ENCODE measurements around the gene LCMT2.
A peak's percentile ranks its signal among the peaks of the same experiment; 100 is the strongest.

Gene LCMT2, protein sequence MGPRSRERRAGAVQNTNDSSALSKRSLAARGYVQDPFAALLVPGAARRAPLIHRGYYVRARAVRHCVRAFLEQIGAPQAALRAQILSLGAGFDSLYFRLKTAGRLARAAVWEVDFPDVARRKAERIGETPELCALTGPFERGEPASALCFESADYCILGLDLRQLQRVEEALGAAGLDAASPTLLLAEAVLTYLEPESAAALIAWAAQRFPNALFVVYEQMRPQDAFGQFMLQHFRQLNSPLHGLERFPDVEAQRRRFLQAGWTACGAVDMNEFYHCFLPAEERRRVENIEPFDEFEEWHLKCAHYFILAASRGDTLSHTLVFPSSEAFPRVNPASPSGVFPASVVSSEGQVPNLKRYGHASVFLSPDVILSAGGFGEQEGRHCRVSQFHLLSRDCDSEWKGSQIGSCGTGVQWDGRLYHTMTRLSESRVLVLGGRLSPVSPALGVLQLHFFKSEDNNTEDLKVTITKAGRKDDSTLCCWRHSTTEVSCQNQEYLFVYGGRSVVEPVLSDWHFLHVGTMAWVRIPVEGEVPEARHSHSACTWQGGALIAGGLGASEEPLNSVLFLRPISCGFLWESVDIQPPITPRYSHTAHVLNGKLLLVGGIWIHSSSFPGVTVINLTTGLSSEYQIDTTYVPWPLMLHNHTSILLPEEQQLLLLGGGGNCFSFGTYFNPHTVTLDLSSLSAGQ

DNA sequence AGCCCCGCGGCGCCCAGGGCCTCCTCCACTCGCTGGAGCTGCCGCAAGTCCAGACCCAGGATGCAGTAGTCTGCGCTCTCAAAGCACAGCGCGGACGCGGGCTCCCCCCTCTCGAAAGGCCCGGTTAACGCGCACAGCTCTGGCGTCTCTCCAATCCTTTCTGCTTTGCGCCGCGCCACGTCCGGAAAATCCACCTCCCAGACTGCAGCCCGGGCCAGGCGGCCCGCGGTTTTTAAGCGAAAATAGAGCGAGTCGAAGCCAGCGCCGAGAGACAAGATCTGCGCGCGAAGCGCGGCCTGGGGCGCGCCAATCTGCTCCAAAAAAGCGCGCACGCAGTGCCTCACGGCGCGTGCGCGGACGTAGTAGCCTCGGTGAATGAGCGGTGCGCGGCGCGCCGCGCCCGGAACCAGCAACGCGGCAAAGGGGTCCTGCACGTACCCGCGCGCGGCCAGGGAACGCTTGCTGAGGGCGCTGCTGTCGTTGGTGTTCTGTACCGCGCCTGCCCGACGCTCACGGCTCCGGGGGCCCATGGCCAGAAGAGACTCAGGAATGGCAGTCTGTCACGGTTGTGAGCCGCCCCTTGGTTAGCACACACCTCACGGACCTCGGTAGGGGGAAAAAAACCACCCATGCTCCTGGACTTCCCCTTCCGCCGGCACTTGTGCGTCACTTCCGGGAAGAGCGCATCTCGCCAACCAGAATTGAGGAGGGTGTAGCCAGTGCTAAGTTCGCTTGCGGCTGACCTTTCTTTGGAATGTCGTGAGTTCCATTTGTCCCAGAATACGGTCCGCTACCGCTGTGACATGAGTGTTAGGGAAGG is at the start of gene LCMT2:
TSS of gene LCMT2 (minus strand) at position 614 of the 820 bp plus-strand sequence. CDS start at position 530, 84 bp downstream.
- DNase-seq (ENCODE audit: low read depth, low spot score) = peak; percentile 83

DNA sequence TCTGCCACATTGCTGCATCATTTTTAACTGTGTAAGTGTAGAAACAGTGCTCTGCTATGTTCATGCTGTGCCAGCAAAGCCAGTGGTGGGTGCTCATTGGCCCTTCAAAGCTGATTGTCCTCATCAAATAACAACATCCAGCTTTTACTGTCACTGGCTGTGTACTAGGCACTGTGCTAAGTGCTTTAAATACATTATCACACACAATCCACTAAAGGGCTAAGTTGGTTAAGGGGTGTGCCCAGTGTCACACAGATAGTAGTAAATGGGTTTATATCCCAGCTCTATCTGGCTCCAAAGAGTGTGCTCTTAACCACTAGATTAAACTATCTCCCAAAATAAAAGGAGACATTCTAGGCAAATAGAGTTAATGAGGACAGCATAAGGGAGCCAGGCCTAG is 48.2 kb upstream of the LCMT2 start:
- no peak for DNase-seq (ENCODE audit: low read depth, low spot score)

DNA sequence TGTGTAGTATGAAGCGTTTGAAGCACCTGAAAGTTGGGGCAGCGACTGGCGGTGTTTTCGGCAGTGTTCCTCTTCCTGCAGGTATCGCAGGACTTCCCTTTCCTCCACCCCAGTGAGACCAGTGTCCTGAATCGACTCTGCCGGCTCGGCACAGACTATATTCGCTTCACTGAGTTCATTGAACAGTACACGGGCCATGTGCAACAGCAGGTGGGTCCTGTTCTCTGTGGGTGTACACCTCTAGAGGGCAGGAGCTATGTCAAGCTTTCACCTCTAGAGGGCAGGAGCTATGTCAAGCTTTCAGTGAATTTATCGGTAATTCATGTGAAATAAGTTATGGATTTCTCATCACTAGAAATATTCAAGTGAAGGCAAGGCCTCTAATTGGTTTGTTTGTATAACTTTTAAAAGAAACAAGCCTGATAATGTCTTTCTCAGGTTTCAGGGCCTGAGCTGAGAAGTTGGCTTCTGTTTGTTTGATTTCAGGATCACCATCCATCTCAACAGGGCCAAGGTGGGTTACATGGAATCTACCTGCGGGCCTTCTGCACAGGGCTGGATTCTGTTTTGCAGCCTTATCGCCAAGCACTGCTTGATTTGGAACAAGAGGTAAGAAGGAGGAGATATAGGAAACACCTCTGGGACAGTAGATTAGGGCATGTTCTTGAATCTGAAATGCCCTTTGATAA is 45.8 kb upstream of the LCMT2 start:
- no peak for DNase-seq (ENCODE audit: low read depth, low spot score)

DNA sequence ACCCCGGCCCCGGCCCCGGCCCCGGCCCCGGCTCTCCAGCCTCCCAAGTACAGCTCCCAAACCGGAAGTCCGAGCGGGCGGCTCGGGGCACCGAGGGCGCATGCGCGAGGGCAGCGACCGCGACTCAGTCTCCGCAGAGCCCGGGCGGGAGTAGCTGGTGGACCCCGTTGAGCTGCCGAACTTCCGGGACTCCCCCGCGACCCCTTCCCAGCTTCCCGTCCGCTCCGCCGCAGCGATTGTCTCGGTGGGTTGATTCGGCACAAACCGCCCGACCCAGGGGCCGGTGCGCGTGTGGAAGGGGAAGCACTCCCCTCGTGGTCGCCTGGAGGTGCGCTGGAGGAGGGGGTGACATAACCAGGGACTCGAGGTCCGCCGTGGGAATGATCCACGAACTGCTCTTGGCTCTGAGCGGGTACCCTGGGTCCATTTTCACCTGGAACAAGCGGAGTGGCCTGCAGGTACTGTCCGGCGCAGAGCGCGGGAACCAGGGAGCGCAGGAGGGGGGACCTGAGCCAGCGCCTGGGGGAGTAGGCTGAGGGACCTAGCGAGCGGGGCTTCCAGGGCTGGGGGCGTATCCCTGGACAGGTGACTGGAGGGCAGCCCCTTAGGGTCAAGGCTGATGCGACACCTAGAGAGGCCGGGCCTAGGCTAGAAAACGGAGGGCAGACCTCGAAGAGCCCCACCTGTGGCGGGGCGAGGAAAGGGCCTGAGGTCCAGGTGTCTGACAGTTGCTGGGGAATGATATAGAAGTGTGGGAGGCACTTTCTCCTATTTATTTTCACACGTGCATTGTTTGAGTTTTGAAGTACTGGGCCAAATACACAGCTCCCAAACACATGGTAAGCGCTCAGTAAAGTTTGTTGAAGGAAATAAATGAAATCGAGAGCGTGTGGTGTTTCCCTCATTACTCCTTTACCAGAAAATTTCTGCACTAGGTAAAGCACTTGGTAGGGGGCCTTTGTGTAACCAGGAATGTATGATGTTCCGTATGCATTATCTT is 40.9 kb upstream of the LCMT2 start, which contains the start of the genes TUBGCP4 and ZSCAN29:
TSS of gene TUBGCP4 (plus strand) at position 127 of the 1,000 bp plus-strand sequence. CDS start at position 381, 254 bp downstream.
TSS of gene ZSCAN29 (minus strand) at position 69 of the 1,000 bp plus-strand sequence. CDS start 1,130 bp downstream, outside the sequence.
- DNase-seq (ENCODE audit: low read depth, low spot score) = no peak

DNA sequence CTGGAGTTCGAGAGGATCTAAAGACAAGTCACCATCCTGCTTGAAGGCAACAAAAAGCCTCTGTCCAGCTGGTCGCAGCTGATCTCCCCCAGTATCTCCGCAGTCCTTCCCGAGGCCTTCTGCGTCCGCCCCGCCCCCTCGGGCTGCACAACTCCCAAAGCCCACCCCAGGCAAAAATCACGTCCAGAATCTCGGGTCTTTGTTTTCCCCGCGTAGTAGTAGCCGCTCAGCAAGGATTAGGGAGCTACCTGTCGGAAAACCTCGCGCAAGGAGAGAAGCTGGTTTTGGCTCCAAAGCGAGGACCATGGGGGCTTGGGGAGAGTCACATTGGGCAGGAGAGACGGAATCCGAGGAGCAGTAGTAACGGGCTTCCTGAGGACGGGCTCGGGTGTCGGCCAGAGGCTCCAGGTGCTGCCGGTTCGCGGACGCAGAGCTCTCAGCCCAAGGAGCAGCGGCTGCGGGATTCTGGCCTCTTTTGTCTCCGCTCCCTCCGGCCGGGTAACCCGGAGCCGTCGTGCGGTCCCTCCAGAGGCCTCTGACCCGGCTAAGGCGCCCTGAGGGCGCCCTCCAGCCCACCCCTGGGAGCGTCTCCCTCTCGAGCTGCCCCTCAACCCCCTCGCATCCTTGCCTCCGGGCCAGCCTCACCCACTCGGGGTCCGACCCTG is 40.1 kb upstream of the LCMT2 start:
- DNase-seq (ENCODE audit: low read depth, low spot score) = no peak

DNA sequence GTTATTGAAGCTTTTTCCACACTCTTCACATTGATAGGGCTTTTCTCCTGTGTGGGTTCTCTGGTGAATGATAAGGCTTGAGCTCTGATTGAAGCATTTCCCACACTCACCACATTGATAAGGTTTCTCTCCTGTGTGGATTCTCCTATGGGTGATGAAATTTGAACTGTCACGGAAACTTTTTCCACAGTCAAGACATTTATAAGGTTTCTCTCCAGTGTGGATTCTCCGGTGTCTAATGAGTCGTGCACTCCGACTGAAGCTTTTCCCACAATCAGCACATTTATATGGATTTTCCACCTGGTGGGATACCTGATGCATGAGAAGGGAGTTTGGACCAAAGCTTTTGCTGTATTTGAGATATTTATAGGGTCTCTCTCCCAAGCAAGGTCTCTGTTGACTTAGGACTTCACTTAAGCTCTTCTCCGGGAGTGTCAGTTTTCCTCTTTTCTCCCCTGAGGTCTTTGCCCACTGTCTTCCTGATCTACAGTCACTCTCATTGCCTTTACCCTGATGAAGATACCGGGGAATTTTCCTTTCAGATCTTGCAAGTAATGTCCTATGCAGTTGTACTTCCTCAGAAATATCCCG is 31.0 kb upstream of the LCMT2 start:
- DNase-seq (ENCODE audit: low read depth, low spot score) = no peak

DNA sequence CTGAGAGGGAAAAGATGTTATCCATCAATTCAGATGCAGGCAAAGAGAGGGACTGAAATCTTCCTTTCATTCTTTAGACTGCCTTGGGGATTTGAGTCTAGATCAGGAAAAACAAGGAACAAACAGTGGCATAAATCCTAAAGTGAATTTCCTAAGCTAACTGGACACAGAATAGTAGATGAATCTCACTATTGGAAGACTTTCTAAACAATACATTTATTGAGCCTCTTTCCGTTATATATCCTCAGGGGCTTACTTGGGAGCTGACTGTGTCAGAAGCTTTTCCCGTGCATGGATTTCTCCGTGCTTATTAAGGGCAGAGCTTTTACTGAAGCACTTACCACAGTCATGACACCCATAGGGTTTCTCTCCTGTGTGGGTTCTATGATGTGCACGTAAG is 30.4 kb upstream of the LCMT2 start:
- DNase-seq (ENCODE audit: low read depth, low spot score) = no peak

DNA sequence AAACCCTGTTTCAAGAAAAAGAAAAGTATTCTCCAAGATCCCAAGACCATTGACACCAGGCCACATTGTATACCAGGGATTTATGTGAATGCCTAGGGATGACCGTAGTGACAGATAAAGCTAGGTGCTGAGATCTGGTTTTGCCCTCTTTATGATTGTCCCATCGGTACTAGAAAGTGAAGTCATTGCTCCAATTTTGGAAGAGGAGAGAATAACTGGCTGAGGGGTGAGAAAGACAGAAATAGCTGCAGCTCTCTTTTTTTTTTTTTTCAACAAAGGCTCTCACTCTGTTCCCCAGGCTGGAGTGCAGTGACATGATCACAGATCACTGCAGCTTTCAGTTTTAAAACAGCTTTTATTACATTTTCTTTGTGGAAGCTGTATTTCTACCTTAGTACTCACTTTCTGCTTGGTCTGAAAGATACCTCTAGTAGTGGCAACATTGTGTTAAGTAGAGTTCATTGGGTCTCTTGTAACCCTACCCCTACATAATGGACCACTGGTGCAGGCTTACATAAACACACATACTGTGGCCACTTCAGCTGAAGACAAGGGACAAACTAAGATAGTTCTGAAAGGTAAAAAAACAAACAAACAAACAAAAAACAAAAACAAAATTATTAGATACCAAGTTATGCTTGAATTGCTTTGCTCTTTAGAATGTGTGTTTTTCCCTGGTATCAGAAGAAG is 22.5 kb upstream of the LCMT2 start:
- DNase-seq (ENCODE audit: low read depth, low spot score) = no peak

DNA sequence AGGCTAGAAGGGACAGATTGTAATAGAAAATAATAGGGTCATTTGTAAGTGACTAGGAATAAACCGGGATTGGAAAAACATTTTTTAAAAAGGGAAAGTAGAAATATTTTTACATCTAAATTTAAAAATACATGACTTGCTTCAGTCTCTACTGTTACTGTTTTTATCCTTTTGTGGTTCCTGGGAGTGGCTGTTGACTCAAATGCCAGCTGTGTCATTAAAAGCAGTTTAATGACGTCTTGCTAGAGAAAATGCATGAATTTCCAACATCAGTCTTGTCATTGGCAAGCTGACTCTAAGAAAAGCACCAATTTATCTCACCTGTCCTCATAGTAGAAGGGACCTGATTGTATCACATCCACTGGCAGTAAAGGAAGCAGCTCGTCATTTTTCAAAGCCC is 16.7 kb upstream of the LCMT2 start:
- no peak for DNase-seq (ENCODE audit: low read depth, low spot score)

DNA sequence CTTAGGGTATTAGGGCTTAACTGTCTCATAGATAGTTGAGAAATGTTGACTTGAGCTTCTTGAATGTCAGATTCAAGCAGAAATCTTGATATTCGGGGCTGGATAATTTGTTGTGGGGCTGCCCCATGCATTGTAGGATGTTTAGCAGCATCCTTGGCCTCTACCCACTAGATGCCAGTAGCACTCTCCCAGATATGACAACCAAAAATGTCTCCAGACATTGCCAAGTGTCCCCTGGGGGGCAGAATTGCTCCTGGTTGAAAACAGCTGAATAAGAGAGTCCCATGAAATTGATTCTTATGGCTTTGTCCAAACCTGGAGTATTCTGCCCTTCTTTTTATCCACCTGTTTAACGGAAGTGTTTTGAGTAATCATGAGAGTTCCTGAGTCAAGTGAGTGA is 15.9 kb upstream of the LCMT2 start:
- DNase-seq (ENCODE audit: low read depth, low spot score) = no peak

DNA sequence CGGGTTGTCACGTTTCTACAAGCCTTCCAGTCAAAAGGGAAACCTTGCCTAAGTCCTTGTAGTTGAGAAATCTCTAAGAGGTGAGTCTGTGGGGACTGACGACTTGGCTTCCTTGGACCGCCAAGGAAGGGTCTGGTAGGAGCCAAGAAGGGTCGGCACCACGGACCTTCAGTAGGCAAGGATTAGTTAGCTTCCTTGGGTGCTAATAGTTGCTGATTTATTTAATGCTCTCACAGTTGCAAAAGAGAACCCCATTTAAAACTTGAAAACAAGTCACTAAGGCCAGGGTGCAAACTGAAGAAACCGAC is 361 bp upstream of the LCMT2 start:
- DNase-seq (ENCODE audit: low read depth, low spot score) = no peak

DNA sequence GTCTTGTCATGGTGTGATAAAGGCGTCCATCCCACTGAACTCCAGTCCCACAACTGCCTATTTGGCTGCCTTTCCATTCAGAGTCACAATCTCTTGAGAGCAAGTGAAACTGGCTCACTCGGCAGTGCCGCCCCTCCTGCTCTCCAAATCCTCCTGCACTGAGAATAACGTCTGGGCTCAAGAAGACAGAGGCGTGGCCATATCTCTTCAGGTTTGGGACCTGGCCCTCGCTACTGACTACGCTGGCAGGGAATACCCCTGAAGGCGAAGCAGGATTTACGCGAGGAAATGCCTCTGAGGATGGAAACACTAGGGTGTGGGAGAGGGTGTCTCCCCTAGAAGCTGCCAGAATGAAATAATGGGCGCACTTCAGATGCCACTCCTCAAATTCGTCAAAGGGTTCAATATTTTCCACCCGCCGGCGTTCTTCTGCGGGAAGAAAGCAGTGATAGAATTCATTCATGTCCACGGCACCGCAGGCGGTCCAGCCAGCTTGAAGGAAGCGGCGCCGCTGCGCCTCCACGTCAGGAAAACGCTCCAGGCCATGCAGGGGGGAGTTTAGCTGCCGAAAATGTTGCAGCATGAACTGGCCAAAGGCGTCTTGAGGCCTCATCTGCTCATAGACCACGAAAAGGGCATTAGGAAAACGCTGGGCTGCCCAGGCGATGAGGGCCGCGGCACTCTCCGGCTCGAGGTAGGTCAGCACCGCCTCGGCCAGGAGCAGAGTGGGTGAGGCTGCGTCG is 985 bp downstream of the LCMT2 start:
- peak; percentile 30 for DNase-seq (ENCODE audit: low read depth, low spot score)

DNA sequence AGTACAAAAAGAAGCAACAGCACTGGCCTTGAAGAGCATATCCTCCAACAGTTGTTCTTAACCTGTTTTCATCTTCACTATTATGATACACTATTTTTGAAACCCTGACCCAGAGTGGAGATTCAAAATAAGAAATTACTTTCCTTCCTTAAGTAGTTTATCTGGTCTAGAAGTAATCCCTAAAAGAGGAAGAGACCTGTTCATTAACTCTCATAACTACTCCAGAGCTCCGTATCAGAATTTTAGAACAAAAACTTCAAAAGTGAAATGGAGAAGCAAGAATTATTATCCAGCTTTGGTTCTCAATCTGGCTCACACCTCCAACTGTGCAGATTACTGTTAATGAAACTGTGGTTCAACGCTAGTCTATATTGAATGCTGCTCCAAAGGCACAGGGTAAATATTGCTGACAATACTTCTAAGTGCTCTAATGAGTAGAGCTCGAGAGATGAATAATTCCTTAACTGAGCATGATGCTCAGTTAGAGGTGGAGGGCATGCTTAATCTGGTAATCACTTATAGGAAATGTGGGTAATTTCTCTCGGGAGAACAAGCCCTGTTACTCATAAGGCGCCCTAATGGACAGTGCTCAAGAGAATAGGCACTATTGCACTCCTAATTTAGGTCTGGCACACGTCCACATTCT is 5.2 kb downstream of the LCMT2 start:
- no peak for DNase-seq (ENCODE audit: low read depth, low spot score)

DNA sequence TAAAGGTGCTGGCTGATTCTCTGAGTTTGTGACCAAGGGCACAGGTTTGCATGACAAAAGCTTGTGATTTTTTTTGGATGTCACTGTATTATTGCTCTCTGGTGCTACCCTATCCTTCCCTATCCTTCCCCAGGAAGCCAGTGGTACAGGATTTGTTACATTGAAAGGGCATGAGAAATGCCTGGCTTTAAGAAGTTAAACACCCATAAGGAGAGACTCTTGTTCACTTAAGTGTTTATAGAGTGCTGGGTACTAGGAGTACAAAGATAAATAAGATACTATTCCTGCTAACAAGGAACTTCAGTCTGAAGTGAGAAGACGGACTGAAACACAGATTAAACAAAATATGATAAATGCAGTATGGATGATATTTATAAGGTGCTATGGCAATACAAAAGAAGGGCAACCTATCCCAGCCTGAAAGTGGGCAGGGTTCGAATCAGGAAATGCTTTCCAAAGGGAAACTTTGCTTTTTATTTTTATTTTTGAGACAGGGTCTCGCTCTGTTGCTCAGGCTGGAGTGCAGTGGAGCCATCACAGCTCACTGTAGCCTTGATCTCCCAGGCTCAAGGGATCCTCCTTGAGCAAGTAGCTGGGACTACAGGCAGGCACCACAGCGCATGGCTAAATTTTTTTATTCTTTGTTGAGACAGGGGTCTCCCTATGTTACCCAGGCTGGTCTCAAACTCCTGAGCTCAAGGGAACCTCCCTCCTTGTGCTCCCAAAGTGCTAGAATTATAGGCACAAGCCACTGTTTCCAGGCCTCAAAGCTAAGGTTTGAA is 11.2 kb downstream of the LCMT2 start:
- no peak for DNase-seq (ENCODE audit: low read depth, low spot score)

DNA sequence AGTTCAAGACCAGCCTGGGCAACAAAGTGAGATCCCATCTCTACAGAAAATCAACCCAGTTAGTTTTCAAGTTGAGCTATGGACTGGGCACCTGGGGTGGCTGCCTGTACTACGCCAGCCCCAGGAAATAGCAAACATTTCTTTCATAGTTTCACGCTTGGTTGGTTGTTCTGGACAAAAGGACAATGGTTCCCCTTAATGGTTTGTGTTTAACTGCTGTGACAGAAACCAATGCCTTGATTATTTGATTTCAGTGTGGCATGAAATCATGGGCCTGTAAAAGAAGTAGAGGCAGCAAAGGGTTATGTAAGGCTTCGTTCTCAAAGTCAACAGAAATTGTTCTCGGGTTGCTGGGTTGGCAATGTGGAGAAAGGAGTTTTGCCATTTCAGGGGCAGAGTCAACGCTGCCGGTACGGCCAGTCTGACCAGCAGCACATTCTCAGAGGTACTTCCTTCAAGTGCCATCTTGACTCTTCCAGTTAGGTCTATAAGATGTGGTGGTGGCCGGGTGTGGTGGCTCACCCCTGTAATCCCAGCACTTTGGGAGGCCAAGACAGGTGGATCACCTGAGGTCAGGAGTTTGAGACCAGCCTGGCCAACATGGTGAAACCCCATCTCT is 12.7 kb downstream of the LCMT2 start:
- no peak for DNase-seq (ENCODE audit: low read depth, low spot score)

DNA sequence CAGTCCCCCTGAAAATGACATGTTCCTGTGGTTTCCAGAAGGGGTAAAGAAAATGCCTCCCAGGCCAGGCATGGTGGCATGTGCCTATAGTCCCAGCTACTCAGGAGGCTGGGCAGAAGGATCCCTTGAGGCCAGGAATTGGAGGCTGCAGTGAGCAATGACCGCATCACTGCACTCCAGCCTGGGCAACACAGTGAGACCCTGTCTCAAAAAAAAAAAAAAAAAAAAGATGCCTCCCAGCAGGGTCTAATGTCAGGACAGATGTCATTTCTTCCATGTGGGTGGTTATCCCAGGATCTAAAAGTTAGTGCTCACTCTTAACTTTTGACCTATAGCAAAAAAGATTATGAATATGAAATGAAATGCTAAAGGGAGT is 13.4 kb downstream of the LCMT2 start:
- no peak for DNase-seq (ENCODE audit: low read depth, low spot score)

Data from brain pericyte (primary cell).